WTC11 (cell line): Measurements from ENCODE around the gene AKR1A1. TPM values are rescaled to one million over a fixed set of nuclear protein-coding genes. Genes with fewer than 3 reads are reported as not detected.

ENCODE experiments used
- ATF2 ChIP-seq: sonication (generic); formaldehyde crosslinking; IDR thresholded peaks from 2 replicates; pipeline ENCODE4 v1.8.1; 2022; ENCODE audit warnings: low read depth, missing genetic modification reagents, borderline replicate concordance
- CREB1 ChIP-seq: sonication (generic); formaldehyde crosslinking; IDR thresholded peaks from 2 replicates; pipeline ENCODE4 v1.8.0; 2023; ENCODE audit warnings: mild to moderate bottlenecking, missing genetic modification reagents
- CTCF ChIP-seq: fragments of 200-600 bp; IDR thresholded peaks from 2 replicates; pipeline ENCODE4 v1.8.0; 2022; ENCODE audit warnings: antibody characterized with exemption
- E2F4 ChIP-seq: sonication (generic); formaldehyde crosslinking; IDR thresholded peaks from 2 replicates; pipeline ENCODE4 v1.8.1; 2022; ENCODE audit warnings: low read depth, mild to moderate bottlenecking, moderate library complexity, missing genetic modification reagents, borderline replicate concordance
- FOXK1 ChIP-seq: sonication (generic); formaldehyde crosslinking; IDR thresholded peaks from 2 replicates; pipeline ENCODE4 v1.8.0; 2022; ENCODE audit warnings: mild to moderate bottlenecking, moderate library complexity, missing genetic modification reagents
- IRF2 ChIP-seq: sonication (generic); formaldehyde crosslinking; IDR thresholded peaks from 2 replicates; pipeline ENCODE4 v1.8.0; 2022; ENCODE audit warnings: low read depth, missing genetic modification reagents, borderline replicate concordance
- KAT7 ChIP-seq: sonication (generic); formaldehyde crosslinking; IDR thresholded peaks from 2 replicates; pipeline ENCODE4 v1.8.1; 2023; ENCODE audit warnings: missing genetic modification reagents, mild to moderate bottlenecking, borderline replicate concordance
- MAX ChIP-seq: sonication (generic); formaldehyde crosslinking; IDR thresholded peaks from 2 replicates; pipeline ENCODE4 v1.8.0; 2022; ENCODE audit warnings: mild to moderate bottlenecking, missing genetic modification reagents
- NFYB ChIP-seq: sonication (generic); formaldehyde crosslinking; conservative IDR thresholded peaks from 2 replicates; pipeline ENCODE4 v1.8.0; 2022; ENCODE audit warnings: low read depth, missing genetic modification reagents
- PRRX2 ChIP-seq: fragments of 250-450 bp; sonication (Bioruptor Pico); IDR thresholded peaks from 2 replicates; pipeline ENCODE4 v1.8.0; 2021; ENCODE audit warnings: mild to moderate bottlenecking
- RELA ChIP-seq: sonication (generic); formaldehyde crosslinking; IDR thresholded peaks from 2 replicates; pipeline ENCODE4 v1.8.1; 2022; ENCODE audit warnings: missing genetic modification reagents, mild to moderate bottlenecking, borderline replicate concordance
- SOX15 ChIP-seq: fragments of 250-450 bp; sonication (Bioruptor Pico); IDR thresholded peaks from 2 replicates; pipeline ENCODE4 v1.9.0; 2021; ENCODE audit warnings: mild to moderate bottlenecking
- SP1 ChIP-seq: sonication (generic); formaldehyde crosslinking; conservative IDR thresholded peaks from 2 replicates; pipeline ENCODE4 v1.8.1; 2022; ENCODE audit warnings: missing genetic modification reagents
- TEAD4 ChIP-seq: sonication (generic); formaldehyde crosslinking; IDR thresholded peaks from 2 replicates; pipeline ENCODE4 v1.8.0; 2022; ENCODE audit warnings: mild to moderate bottlenecking, missing genetic modification reagents
- USF2 ChIP-seq: sonication (generic); formaldehyde crosslinking; IDR thresholded peaks from 2 replicates; pipeline ENCODE4 v1.8.1; 2023; ENCODE audit warnings: mild to moderate bottlenecking, missing genetic modification reagents, moderate library complexity
- ZBTB43 ChIP-seq: sonication (generic); formaldehyde crosslinking; IDR thresholded peaks from 2 replicates; pipeline ENCODE4 v1.8.1; 2023; ENCODE audit warnings: mild to moderate bottlenecking, missing genetic modification reagents
- ZNF138 ChIP-seq: sonication (generic); formaldehyde crosslinking; conservative IDR thresholded peaks from 2 replicates; pipeline ENCODE4 v1.8.1; 2022; ENCODE audit warnings: mild to moderate bottlenecking, moderate library complexity, missing genetic modification reagents
- ZNF219 ChIP-seq: sonication (generic); formaldehyde crosslinking; IDR thresholded peaks from 2 replicates; pipeline ENCODE4 v1.8.0; 2023; ENCODE audit warnings: missing genetic modification reagents, mild to moderate bottlenecking, borderline replicate concordance
- ZNF232 ChIP-seq: sonication (generic); formaldehyde crosslinking; IDR thresholded peaks from 2 replicates; pipeline ENCODE4 v1.8.0; 2022; ENCODE audit warnings: mild to moderate bottlenecking, missing genetic modification reagents
- ZNF423 ChIP-seq: fragments of 250-450 bp; sonication (Bioruptor Pico); IDR thresholded peaks from 2 replicates; pipeline ENCODE4 v2.1.2; 2022; ENCODE audit warnings: mild to moderate bottlenecking, moderate library complexity
- total RNA-seq: library from RNA; stranded (reverse); gene quantifications from 3 replicates; pipeline ENCODE4 v1.2.3, GENCODE V29; 2021
- TF ChIP-seq, protein P1 (sequence below): sonication (generic); formaldehyde crosslinking; IDR thresholded peaks from 2 replicates; pipeline ENCODE4 v1.8.0; 2022; ENCODE audit warnings: mild to moderate bottlenecking, missing genetic modification reagents
- TF ChIP-seq, protein P2 (sequence below): sonication (generic); formaldehyde crosslinking; IDR thresholded peaks from 2 replicates; pipeline ENCODE4 v1.8.1; 2023; ENCODE audit warnings: mild to moderate bottlenecking, missing genetic modification reagents, moderate library complexity
- TF ChIP-seq, protein P3 (sequence below): fragments of 250-450 bp; sonication (Bioruptor Pico); IDR thresholded peaks from 2 replicates; pipeline ENCODE4 v1.9.0; 2021; ENCODE audit warnings: mild to moderate bottlenecking
- TF ChIP-seq, protein P4 (sequence below): fragments of 250-450 bp; sonication (Bioruptor Pico); IDR thresholded peaks from 2 replicates; pipeline ENCODE4 v2.1.2; 2022; ENCODE audit warnings: mild to moderate bottlenecking, moderate library complexity

Gene AKR1A1
- total RNA-seq, 1 experiment from 2014 or later: 338 TPM

- TF ChIP-seq, protein P1, sequence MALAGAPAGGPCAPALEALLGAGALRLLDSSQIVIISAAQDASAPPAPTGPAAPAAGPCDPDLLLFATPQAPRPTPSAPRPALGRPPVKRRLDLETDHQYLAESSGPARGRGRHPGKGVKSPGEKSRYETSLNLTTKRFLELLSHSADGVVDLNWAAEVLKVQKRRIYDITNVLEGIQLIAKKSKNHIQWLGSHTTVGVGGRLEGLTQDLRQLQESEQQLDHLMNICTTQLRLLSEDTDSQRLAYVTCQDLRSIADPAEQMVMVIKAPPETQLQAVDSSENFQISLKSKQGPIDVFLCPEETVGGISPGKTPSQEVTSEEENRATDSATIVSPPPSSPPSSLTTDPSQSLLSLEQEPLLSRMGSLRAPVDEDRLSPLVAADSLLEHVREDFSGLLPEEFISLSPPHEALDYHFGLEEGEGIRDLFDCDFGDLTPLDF (CRISPR knock-in tag): peak; percentile 80
- peak; percentile 43; the same call in 1 of the 2 replicates for TF ChIP-seq NFYB
- peak; percentile 90 for TF ChIP-seq ZBTB43 (CRISPR knock-in tag)
- peak; percentile 81 for TF ChIP-seq CREB1 (CRISPR knock-in tag)
- no peak for TF ChIP-seq SOX15 (CRISPR knock-in tag)
- peak; percentile 84 for TF ChIP-seq SP1 (CRISPR knock-in tag)
- TF ChIP-seq ZNF138 (CRISPR knock-in tag): no peak
- 0 out of 2 replicates have a peak, but pooled peaks have one; percentile 73 for TF ChIP-seq ZNF232
- peak; percentile 27; the same call in 1 of the 2 replicates for TF ChIP-seq USF2
- TF ChIP-seq, protein P2, sequence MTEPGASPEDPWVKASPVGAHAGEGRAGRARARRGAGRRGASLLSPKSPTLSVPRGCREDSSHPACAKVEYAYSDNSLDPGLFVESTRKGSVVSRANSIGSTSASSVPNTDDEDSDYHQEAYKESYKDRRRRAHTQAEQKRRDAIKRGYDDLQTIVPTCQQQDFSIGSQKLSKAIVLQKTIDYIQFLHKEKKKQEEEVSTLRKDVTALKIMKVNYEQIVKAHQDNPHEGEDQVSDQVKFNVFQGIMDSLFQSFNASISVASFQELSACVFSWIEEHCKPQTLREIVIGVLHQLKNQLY: no peak
- 0 out of 2 replicates have a peak, but pooled peaks have one; percentile 57 for TF ChIP-seq PRRX2 (CRISPR knock-in tag)
- TF ChIP-seq, protein P3, sequence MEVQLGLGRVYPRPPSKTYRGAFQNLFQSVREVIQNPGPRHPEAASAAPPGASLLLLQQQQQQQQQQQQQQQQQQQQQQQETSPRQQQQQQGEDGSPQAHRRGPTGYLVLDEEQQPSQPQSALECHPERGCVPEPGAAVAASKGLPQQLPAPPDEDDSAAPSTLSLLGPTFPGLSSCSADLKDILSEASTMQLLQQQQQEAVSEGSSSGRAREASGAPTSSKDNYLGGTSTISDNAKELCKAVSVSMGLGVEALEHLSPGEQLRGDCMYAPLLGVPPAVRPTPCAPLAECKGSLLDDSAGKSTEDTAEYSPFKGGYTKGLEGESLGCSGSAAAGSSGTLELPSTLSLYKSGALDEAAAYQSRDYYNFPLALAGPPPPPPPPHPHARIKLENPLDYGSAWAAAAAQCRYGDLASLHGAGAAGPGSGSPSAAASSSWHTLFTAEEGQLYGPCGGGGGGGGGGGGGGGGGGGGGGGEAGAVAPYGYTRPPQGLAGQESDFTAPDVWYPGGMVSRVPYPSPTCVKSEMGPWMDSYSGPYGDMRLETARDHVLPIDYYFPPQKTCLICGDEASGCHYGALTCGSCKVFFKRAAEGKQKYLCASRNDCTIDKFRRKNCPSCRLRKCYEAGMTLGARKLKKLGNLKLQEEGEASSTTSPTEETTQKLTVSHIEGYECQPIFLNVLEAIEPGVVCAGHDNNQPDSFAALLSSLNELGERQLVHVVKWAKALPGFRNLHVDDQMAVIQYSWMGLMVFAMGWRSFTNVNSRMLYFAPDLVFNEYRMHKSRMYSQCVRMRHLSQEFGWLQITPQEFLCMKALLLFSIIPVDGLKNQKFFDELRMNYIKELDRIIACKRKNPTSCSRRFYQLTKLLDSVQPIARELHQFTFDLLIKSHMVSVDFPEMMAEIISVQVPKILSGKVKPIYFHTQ: no peak
- TF ChIP-seq FOXK1 (CRISPR knock-in tag): peak; percentile 93
- TF ChIP-seq E2F4: no peak; the same call in 1 of the 2 replicates
- peak; percentile 63; the same call in 1 of the 2 replicates for TF ChIP-seq ATF2 (CRISPR knock-in tag)
- TF ChIP-seq ZNF219 (CRISPR knock-in tag): peak; percentile 33; the same call in 1 of the 2 replicates
- no peak for TF ChIP-seq TEAD4
- peak; percentile 81 for TF ChIP-seq MAX (CRISPR knock-in tag)
- peak; percentile 56; the same call in 1 of the 2 replicates for TF ChIP-seq IRF2 (CRISPR knock-in tag)
- no peak for TF ChIP-seq ZNF423 (CRISPR knock-in tag)
- TF ChIP-seq KAT7: peak; percentile 67; the same call in 1 of the 2 replicates
- TF ChIP-seq CTCF: no peak
- TF ChIP-seq, protein P4, sequence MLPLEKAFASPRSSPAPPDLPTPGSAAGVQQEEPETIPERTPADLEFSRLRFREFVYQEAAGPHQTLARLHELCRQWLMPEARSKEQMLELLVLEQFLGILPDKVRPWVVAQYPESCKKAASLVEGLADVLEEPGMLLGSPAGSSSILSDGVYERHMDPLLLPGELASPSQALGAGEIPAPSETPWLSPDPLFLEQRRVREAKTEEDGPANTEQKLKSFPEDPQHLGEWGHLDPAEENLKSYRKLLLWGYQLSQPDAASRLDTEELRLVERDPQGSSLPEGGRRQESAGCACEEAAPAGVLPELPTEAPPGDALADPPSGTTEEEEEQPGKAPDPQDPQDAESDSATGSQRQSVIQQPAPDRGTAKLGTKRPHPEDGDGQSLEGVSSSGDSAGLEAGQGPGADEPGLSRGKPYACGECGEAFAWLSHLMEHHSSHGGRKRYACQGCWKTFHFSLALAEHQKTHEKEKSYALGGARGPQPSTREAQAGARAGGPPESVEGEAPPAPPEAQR (CRISPR knock-in tag): no peak
- no peak for TF ChIP-seq RELA
These were observed 29.0 kb upstream of the AKR1A1 start, which contains the start of gene PRDX1 (continued) for GRCh38 chr1:45521413-45522323.
